NCI-H82 treated with DMSO at 0.1 percent for 48 hours (cell line): ENCODE data around the gene SYTL2.
"Not testable (repeated sequence)": the region's sequence is repeated elsewhere in the genome, so short reads cannot be mapped to it uniquely, and the experiment has no call there.

Experiments used
- DNase-seq: peaks from one replicate; lab custom pipeline; 2025; ENCODE audit not compliant: unreplicated experiment; lab: John Stamatoyannopoulos, UW

SYTL2 gene, protein sequence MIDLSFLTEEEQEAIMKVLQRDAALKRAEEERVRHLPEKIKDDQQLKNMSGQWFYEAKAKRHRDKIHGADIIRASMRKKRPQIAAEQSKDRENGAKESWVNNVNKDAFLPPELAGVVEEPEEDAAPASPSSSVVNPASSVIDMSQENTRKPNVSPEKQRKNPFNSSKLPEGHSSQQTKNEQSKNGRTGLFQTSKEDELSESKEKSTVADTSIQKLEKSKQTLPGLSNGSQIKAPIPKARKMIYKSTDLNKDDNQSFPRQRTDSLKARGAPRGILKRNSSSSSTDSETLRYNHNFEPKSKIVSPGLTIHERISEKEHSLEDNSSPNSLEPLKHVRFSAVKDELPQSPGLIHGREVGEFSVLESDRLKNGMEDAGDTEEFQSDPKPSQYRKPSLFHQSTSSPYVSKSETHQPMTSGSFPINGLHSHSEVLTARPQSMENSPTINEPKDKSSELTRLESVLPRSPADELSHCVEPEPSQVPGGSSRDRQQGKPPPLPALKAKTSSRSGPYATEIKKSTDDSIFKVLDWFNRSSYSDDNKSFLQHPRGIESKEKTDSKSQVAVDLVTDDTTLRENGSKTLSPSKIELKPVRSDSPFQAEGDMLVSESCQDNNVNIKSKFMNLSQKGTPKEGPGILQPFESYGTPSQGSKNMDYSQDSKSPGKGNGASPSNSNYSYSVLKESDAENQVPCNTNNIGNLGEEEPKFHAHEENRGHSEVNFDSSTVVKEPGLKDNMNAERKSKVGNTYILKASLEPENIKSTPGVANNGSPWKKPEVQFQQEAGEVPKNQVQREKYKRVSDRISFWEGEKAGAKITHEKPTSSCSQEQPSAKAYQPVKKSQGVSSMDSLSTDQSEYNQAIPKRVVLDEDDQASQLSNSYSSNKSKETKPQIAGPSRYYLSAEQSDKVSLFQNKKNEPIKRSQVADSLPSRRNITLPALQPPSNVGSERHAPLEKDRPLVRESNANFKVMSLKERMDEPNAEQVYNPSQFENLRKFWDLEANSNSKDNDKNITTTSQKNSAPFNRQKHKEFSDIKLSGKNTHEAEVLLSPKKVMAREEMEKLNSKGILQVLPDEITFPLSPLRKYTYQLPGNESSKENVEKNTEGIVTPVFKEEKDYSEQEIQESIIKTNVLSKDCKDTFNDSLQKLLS (N-terminal part only)

DNA sequence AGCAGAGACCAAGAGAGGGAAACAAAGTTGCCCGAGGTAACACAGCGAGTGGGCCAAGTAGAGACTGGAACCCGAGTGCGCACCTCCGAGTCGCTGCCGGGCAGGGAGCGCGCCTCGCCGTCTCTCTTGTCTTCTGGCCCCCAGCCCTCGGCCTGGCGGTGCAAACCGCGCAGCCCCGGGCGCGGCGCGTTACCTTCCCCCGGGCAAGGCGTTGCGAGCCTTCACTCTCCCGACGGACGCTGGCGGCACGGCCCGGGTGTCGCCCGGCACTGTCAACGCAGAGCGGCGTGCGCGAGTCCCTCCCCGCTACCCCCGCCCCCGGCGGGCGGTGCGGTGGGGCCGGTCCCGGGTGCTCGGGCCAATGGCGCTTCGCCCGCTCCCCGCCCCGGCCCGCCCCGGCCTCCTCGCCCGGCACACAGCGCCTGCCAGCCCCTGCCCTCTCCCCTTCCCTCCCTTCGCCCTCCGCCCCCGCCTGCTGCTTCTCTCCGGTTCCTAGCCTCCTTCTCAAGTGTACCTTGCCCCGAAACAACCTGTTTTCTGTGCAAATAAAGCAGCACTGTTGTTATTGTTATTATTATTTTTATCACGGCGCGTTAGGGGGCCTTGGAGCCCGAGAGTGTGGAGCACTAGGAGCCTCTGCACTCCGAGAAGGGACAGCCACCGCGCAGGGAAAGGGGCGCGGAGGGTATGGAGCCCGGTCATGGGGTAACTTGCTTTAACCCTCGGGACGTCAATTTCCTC lies at the start of gene SYTL2:
Gene SYTL2 (minus strand): TSS at position 271 of the 741 bp plus-strand sequence. CDS start 53,416 bp downstream, outside the sequence.
- DNase-seq, result no peak

DNA sequence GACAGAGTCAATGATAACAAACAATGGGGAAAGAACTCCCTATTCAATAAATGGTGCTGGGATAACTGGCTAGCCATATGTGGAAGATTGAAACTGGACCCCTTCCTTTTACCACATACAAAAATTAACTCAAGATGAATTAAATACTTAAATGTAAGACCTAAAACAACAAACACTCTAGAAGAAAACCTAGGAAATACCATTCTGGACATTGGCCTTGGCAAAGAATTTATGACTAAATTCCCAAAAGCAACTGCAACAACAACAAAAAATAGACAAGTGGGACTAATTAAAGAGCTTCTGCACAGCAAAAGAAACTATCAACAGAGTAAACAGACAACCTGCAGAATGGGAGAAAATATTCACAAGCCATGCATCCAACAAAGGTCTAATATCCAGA lies 48.6 kb upstream of the SYTL2 start:
- not testable (repeated sequence) for DNase-seq

DNA sequence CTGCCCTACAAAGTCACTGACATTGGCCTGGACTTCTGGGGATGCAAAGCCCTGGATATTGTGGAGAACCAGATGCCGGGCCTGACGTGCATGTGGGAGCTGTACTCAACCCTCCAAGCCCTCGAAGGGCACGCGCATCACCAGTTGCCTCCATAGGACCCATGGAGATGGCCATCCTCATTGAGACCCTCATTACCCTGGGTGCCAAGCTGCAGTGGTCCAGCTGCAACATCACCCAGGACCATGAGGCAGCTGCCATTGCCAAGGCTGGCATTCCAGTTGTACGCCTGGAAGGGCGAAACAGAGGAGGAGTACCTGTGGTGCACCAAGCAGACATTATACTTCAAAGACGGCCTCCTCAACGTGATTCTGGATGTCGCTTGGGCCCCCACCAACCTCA lies 46.2 kb upstream of the SYTL2 start:
- no peak for DNase-seq

DNA sequence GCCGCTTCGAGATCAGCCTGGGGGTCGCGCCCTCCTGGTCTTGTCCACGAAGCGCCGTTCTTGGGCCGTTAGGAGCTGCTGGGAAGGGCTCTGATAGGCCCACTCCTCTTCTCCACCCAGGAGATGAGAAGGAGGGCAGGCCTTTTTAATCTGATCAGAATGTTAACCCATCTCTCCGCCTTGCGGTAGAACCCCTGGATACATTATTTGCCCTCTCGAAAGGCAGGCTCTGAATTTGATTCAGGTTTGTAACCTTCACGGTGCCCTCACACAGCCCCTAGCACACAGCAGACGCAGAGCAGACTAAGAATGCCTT lies 44.4 kb upstream of the SYTL2 start, which contains the start of gene CCDC83:
Gene CCDC83 (plus strand): TSS at position 43 of the 316 bp plus-strand sequence. CDS start 9,741 bp downstream, outside the sequence.
- no peak for DNase-seq

DNA sequence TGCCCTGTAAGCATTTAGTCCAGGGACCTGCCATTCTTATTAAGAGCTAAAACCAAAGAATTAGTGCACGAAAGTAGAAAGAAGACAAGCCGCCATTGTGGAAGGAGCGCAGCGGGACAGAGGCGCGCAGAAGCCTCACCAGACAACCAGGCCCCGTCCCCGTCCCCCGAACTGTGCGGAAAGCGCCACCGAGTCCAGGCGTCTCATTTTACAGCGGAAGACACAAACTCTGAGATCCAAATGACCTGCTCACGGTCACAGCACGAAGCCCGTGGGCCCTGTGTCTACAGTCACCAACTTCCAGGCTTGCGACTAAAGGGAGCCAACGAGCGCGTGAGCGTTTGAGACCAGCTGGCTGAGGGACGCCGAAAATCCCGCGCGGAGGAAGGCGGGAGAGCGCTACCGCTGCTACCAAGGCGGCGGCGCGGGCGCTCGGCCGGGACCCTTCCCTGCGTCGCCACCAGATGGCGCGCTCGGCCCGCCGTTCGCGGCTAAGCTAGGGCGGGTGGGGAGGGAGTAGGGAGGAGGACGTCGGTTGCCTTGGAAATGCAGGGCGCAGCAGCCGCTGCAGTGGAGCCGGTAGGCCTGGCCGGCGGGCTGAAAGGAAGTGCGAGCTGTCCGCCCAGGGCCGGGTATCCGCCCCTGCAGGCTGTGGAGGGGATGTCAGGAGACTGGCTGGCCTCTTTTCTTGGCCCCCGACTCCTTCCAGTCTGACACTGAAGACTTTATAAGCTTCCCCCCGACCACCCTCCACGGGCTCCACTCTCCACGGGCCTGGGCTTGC lies 43.8 kb upstream of the SYTL2 start:
- DNase-seq, result peak; percentile 39

DNA sequence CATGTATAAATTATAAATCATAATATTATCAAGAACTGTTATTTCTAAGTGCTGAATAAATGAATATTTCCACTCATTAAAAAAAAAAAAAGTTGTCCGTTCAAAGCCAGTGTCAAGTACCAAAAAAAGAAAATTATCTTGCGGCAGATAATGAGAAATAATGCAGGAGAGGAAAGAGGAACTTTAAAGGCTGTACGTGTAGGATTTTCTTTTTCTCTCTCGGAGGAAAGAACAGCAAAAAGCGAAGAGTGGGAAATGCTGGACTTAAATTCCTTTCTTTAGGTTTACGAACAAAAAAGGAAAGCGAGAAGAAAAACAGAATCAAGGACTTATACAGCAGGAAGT lies 43.2 kb upstream of the SYTL2 start:
- DNase-seq, result no peak

DNA sequence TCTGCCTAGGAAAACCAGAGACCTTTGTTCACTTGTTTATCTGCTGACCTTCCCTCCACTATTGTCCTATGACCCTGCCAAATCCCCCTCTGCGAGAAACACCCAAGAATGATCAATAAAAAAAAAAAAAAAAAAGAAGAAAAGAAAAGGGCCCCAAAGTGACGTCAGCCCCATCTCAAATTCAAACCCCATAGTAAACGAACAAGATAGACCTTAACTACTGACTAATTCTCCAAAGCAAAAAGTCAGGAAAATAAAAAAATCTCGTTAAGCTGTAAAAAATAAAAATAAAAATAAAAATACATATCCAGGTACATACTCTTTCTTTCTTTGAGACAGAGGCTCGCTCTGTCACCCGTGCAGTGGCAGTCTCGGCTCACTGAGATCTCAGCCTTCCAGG lies 42.6 kb upstream of the SYTL2 start:
- DNase-seq, result not testable (repeated sequence)

DNA sequence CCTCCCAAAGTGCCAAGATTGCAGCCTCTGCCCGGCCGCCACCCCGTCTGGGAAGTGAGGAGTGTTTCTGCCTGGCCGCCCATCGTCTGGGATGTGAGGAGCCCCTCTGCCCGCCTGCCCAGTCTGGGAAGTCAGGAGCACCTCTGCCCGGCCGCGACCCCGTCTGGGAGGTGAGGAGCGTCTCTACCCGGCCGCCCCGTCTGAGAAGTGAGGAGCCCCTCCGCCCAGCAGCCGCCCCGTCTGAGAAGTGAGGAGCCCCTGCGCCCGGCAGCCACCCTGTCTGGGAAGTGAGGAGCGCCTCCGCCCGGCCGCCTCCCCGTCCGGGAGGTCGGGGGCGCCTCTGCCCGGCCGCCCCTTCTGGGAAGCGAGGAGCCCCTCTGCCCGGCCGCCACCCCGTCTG lies 41.8 kb upstream of the SYTL2 start:
- DNase-seq, result not testable (repeated sequence)

DNA sequence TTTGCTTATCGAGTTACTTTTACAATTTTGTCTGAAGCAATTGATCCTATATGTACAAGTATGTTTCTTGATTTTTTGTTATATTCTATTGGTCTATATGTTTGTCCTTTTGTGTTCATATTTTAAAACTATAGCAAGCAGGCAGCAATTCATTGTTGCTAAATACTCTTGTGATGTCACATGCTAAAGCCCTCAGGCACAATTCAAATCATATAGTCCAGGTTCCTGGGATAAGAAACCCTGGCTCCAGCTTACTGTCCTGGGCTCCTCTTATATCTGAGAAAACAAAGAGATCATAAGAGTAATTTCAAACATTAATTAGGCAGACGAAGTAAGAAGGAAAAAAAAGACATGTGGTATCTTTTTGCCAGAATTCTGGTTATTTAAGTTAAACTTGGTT lies 37.6 kb upstream of the SYTL2 start:
- DNase-seq, result no peak

DNA sequence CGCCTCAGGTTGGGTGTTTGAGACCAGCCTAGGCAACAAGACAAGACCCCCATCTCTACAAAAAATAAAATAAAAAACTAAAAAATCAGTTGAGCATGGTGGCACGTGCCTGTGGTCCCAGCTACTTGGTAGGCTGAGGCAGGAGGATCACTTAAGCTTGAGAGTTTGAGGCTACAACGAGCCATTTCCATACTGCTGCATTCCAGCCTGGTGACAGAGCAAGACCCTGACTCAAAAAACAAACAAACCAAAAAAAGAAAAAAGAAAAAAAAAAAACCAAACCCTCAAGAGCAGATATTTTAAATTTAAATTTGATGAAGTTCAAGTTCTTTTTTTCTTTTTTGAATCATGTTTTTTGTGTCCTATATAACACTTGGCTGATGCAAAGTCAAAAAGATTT lies 37.1 kb upstream of the SYTL2 start:
- DNase-seq, result no peak

DNA sequence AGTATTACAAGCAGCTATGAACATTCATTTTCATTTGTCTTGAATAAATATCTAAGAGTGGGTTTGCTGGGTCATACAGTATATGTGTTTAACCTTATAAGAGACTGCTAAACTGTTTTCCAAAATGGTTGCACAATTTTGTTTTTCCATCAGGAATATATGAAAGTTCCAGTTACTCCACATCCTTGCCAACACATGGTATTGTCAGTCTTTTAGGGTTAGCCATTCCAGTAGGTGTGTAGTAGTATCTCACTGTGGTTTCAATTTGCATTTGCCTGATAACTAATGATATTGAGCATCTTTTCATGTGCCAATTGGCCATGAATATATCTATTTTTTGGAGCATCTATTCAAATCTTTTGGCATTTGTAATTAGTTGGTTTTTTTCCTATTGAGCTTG lies 36.5 kb upstream of the SYTL2 start:
- no peak for DNase-seq

DNA sequence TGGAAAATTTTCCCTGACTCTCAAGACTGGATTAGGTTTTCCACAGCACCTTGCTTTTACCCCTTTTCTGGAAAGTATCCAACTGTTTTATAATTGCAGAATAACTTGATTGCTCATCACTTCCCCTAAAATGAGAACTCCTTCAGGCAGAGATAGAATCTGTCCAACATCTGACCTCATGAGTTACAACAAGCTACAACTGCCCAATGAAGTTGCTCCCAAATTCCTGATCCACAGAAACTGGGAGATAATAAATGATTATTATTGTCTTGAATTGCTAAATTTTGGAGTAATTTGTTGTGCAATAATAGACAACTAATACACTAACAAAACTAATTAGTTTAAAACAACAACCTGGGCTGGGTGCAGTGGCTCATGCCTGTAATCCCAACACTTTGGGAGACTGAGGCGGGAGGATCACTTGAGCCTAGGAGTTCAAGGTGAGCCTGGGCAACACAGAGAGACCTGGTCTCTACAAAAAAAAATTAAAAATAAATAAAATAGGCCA lies 34.2 kb upstream of the SYTL2 start:
- DNase-seq, result no peak

DNA sequence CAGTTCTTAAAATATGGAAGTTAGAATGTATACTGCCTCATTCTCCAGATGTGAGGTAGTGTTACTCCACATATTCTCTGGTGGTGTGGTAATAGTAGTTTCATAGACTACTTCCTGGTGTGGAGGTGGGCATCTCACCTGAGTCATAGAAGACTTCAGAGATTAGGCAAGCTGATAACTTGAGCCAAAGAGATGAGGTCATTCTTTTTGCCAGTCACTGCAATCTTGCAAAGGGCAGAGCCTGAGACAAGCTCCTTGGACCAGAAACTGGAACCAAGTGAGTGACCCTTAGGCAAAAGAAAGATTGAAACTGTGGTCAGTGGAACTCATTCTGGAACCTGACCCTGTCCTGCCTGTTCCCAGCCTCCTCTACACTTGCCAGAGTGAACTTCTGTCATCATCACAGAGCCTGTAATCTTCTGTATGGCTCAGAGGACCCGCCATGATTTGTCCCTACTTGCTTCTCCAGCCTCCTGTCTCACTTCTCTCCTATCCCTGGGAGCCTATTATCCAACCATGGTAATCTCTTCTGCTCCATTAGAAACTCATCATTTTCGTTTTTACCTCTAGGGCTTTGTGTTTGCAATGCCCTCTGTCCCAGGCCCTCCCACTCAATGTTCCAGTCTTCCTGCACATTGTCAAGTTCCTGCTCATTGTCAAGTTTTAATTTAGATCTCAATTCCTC lies 33.6 kb upstream of the SYTL2 start:
- no peak for DNase-seq

DNA sequence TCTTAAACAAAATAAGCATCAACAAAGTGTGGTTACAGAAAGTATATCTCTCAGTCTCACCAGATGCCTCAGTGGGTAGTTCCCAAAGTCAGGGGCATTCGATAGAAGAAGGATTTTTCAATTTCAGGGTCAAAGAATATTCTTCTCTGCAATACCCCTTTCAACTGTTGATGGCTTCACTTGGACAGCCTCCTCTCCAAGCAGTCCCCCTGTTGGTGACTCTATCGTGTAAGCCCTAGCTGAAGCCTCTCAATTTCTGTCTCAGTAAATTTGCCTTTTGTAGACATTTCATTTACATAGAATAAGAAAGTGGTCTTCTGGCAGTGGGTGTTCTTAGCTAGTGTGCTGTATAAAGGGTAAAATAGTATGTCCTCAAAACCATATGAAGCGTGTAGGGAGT lies 33.0 kb upstream of the SYTL2 start:
- DNase-seq, result no peak

DNA sequence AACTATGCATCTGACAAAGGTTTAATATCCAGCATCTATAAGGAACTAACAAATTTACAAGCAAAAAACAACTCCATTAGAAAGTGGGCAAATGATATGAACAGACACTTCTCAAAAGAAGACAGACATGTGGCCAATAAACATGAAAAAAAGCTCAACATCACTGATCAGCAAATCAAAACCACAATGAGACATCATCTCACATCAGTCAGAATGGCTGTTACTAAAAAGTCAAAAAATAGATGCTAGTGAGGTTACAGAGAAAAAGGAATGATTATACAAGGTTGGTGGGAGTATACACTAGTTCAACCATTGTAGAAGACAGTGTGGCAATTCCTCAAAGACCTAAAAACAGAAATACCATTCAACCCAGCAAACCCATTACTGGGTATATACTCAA lies 30.0 kb upstream of the SYTL2 start:
- not testable (repeated sequence) for DNase-seq

DNA sequence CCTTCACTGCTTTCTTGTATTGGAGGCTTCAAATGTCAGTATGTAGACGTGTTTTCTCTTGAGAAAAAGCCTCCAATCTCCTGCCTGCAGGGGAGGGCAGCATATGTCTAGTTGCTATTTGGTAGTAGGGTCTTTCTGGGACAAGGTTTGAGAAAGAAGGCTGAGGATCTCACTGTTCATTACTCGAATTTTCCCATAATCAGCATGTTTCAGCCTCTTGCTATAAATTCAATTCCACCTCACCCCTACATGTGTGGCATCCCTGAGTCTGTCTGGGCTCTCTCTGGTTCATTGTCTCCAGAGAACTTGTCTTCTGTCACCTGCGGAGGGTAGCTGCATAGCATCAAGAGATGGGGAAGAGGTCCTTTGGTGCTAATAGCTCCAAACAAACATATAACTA lies 24.8 kb upstream of the SYTL2 start:
- DNase-seq, result no peak

DNA sequence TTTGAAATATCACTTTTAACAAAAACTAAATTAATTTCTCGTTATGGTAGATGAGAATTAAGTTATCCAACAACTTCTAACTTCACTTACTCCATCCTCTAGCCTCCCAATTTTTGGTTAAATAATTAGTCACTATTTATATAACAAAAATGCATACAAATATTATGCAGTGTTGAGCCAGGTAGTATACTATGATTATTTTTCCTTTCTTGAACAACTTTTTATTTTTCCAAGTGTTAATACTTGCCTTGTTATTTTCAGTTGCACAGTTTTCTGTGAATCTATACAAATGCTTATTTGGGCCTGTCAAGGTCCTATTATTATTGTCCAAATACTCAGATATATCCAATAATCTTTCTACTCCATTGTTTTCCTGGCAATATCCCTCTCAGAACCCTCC lies 24.3 kb upstream of the SYTL2 start:
- DNase-seq, result no peak

DNA sequence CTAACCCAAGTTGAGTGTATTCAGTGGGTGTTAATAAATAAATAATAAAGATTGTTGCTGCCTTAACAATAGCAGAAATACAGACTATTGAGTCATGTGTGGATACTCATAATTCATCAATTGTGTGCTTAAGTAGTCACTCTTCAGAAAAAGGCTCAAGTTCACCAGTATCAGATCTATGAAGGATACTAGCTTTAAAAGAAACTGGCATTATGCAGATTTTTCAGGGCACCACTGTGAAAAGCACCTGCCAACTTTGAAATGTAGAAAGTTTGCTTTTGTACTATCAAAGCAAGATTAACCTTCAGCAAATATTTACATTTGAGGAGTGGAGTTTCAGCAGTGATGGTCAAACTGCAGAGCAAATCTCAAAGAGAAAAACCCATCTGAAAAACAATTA lies 20.1 kb upstream of the SYTL2 start:
- no peak for DNase-seq

DNA sequence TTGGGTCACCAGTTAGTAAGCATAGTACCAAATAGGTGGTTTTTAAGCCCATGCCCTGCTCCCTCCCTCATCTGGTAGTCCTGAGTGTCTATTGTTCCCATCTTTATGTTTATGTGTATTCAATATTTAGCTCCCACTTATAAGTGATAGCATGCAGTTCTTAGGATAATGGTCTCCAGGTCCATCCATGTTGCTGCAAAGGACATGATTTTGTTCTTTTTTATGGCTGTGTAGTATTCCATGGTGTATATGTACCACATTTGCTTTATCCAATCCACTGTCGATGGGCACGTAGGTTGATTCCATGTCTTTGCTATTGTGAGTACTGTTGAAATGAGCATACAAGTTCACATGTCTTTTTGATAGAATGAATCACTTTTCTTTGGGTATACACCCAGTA lies 18.2 kb upstream of the SYTL2 start:
- no peak for DNase-seq

DNA sequence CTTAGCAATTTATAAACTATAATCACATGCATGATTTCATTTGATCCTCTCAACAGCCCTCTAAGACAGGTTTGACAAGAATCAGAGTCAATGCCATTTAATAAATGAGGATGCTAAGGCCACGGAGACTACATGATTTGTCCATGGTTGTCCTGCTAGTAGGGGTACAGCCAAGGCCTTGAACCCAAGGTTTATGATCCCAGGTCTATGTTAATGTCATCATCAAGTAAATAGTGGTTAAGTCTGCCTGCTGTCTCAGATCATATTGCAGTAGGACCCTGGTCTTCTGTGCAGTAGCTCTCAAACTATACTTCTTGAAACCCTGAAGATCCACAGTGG lies 17.7 kb upstream of the SYTL2 start:
- no peak for DNase-seq
